ENCODE data around the gene ACTG1. TPM values are rescaled to one million over a fixed set of nuclear protein-coding genes. Genes with fewer than 3 reads are reported as not detected.

The ACTG1 gene
- total RNA-seq, 1 experiment from 2014 or later = 4,160 TPM

DNA sequence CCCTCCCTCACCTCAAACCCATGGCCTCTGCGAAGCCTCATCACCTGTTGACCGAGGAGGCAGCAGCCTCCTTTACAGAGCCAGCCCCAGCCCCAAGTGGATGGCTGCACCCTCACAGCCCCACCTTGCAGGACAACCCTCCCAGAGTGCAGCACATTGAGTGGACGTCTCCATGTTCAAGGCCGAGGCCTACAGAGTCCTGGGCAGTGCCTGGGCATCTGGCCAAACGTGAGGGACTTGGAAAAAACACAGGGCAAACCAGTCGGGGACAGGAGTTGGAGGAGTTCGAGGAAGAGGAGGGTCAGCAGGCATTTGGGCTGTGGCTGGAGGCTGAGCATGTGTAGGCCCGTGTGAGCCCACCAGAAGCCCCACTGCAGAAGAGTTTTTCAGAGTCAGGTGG is 39.6 kb downstream of the ACTG1 start:
- no peaks in the 10 kb centered on the region; a peak in 1 of 5 replicates for H3K9me3 Mint-ChIP-seq
- Histone ChIP-seq H3K23ac (ENCODE audit: insufficient read length, low read depth, low read length) (no peak overlapping the region), H2BK15ac (ENCODE audit: low read depth, low read length) (no peak overlapping the region), H3K14ac (ENCODE audit: insufficient read depth, low read length) (no peak overlapping the region), H3K9me3 (ENCODE audit: control insufficient read depth, low read depth, low read length) (no peaks in the 10 kb centered on the region), H2AFZ (ENCODE audit: low read length) (no peak overlapping the region), H3T11ph (ENCODE audit: low read length) (no peak overlapping the region), H3K79me2 (ENCODE audit: insufficient read depth, low read length) (no peaks in the 10 kb centered on the region), H3K27me3 (ENCODE audit: insufficient read depth, low read length) (no peaks in the 10 kb centered on the region), H3K23me2 (ENCODE audit: insufficient read length, low read depth, low read length, poor library complexity, severe bottlenecking) (peaks cover 3% of the 10 kb centered on the region), H2BK20ac (ENCODE audit: low read depth, low read length, poor library complexity, severe bottlenecking) (no peak overlapping the region), H3K4me2 (ENCODE audit: insufficient read depth, insufficient read length, low read length) (no peak overlapping the region), H4K8ac (replicated peaks; ENCODE audit: insufficient read length, low read depth, low read length) (no peak overlapping the region), H2BK120ac (ENCODE audit: low read depth, low read length, poor library complexity, severe bottlenecking) (no peak overlapping the region), H3K9ac (ENCODE audit: extremely low read depth, insufficient read length, low read length) (no peak overlapping the region), H2BK5ac (ENCODE audit: insufficient read length, low read length) (no peak overlapping the region), H3K18ac (ENCODE audit: insufficient read length, low read depth, low read length) (no peak overlapping the region), H3K79me1 (ENCODE audit: insufficient read depth, low read depth, low read length, poor library complexity, severe bottlenecking) (no peaks in the 10 kb centered on the region), H4K91ac (ENCODE audit: insufficient read length, low read depth, low read length) (no peak overlapping the region), H3K56ac (ENCODE audit: insufficient read length, low read depth, low read length) (no peak overlapping the region), H3K4me1 (ENCODE audit: insufficient read depth, low read length) (no peaks in the 10 kb centered on the region), H3K4ac (ENCODE audit: low read depth, low read length) (no peak overlapping the region), H3K27ac (ENCODE audit: insufficient read length, low read depth, low read length) (no peak overlapping the region), H2BK12ac (ENCODE audit: insufficient read length, low read depth, low read length) (no peak overlapping the region), H4K5ac (ENCODE audit: insufficient read length, low read depth, low read length) (no peak overlapping the region), H4K20me1 (ENCODE audit: control insufficient read depth, insufficient read depth, insufficient read length) (no peaks in the 10 kb centered on the region), H2AK5ac (ENCODE audit: insufficient read length, low read length) (no peak overlapping the region)
- H3K4me3 Mint-ChIP-seq = no peak overlapping the region; a peak in 1 of 5 replicates
- no CpG with 5 or more reads among the region's 8 CpGs for WGBS (ENCODE audit: extremely low coverage, insufficient read length, low lambda C conversion rate)
- no peak for DNase-seq
- H3K36me3 Mint-ChIP-seq (ENCODE audit: insufficient read depth in 1 of 3, low read depth in 3 of 3) = no peaks in the 10 kb centered on the region; a peak in 2 of 7 replicates
- TF ChIP-seq, protein P1, sequence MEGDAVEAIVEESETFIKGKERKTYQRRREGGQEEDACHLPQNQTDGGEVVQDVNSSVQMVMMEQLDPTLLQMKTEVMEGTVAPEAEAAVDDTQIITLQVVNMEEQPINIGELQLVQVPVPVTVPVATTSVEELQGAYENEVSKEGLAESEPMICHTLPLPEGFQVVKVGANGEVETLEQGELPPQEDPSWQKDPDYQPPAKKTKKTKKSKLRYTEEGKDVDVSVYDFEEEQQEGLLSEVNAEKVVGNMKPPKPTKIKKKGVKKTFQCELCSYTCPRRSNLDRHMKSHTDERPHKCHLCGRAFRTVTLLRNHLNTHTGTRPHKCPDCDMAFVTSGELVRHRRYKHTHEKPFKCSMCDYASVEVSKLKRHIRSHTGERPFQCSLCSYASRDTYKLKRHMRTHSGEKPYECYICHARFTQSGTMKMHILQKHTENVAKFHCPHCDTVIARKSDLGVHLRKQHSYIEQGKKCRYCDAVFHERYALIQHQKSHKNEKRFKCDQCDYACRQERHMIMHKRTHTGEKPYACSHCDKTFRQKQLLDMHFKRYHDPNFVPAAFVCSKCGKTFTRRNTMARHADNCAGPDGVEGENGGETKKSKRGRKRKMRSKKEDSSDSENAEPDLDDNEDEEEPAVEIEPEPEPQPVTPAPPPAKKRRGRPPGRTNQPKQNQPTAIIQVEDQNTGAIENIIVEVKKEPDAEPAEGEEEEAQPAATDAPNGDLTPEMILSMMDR (conservative IDR thresholded peaks at IDR 0.05) = no peak
- peaks cover 23% of the 10 kb centered on the region for H3K27me3 Mint-ChIP-seq (ENCODE audit: low read depth)
- 0 out of 4 replicates have a peak, but pooled peaks cover 0 to 3% of the 10 kb centered on the region in 2 experiments for H3K4me1 Mint-ChIP-seq
- H3K27ac Mint-ChIP-seq = no peak overlapping the region

All from H9 (cell line).